OCI-LY1 (cell line): ENCODE measurements around the gene MBOAT2.

ENCODE experiments used
- EZH2 ChIP-seq: fragments of 200-600 bp; sonication (generic), shearing (Covaris generic); IDR thresholded peaks from 2 replicates; pipeline ENCODE4 v1.8.0; 2017; ENCODE audit warnings: borderline replicate concordance, mixed run types, mild to moderate bottlenecking, antibody characterized with exemption, low read length, moderate library complexity, mixed read lengths
- TF ChIP-seq, protein P1 (sequence below): fragments of 200-600 bp; sonication (generic), shearing (Covaris generic); IDR thresholded peaks from 2 replicates; pipeline ENCODE4 v1.5.1; 2017; ENCODE audit warnings: mild to moderate bottlenecking, antibody characterized with exemption, low read length, moderate library complexity, mixed read lengths

DNA sequence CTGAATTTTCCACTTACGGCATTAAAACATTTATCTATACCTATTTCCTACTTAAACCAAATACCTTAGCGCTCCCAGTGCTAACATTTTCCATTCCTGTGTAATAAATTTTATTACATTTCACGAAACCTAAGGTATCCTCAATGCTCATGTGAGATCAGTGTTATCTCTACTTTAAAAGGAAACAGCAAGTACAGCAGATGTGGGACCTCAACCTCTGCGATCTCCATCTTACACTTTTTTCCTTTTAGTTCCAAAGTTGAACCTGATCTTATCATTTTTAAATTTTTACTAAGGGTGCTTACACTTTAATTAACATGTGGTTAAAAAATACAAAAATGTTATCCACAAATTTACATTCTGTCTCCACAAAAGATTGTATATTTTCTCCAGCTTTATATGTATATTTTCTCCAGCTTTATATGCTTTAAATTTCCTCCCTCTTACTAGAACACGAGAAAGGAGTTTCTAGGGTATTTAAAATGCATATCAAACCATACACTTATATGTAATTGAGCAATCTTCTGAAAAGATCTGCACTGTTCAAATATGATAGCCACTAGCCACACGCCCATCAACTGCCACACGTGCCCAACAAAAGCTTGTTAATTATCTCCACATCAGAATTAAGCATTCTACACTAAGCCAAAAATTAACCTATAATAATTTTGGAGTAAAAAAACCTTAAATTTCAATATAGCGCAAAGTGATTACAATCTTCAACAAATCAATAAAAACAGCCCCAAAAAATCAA is 38.1 kb downstream of the MBOAT2 start:
- TF ChIP-seq, protein P1, sequence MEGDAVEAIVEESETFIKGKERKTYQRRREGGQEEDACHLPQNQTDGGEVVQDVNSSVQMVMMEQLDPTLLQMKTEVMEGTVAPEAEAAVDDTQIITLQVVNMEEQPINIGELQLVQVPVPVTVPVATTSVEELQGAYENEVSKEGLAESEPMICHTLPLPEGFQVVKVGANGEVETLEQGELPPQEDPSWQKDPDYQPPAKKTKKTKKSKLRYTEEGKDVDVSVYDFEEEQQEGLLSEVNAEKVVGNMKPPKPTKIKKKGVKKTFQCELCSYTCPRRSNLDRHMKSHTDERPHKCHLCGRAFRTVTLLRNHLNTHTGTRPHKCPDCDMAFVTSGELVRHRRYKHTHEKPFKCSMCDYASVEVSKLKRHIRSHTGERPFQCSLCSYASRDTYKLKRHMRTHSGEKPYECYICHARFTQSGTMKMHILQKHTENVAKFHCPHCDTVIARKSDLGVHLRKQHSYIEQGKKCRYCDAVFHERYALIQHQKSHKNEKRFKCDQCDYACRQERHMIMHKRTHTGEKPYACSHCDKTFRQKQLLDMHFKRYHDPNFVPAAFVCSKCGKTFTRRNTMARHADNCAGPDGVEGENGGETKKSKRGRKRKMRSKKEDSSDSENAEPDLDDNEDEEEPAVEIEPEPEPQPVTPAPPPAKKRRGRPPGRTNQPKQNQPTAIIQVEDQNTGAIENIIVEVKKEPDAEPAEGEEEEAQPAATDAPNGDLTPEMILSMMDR, result no peak
- no peak for TF ChIP-seq EZH2
